OCI-M1 (cell line): Measurements from ENCODE around the gene ANKRD66.
"Not testable (repeated sequence)": the region's sequence is repeated elsewhere in the genome, so short reads cannot be mapped to it uniquely, and the experiment has no call there.

Experiments
- DNase-seq: peaks from one replicate; lab custom pipeline; 2025; lab: John Stamatoyannopoulos, UW

Gene ANKRD66

GRCh38 chr6:46746696-46747095 is at the start of gene ANKRD66:
ANKRD66 (plus strand) TSS chr6:46746933; CDS start chr6:46751949, 5,016 bp downstream.
- DNase-seq = no peak

GRCh38 chr6:46699970-46700369 is 46.8 kb upstream of the ANKRD66 start:
- no peak for DNase-seq

DNA sequence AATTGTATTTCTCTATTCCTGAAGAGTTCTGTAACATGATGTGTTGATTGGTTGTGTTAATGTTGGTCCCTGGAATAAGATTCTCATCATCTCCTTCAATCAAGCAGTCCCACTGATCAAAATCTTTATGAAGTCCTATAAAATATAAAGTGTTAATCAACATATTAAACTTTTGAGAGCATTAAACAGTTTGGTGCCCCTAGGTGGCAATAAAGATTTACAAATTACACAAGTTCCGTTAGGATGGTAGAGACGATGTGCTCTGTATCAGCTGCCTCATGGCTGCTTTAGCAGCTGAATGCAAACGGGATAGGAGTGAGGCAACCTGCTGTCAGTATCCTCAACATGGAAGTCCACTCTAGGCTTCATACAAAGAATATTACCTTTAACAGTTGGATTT is 42.2 kb upstream of the ANKRD66 start:
- peak; percentile 71 for DNase-seq

- DNase-seq = no peak
Measured at GRCh38 chr6:46706464-46706863, 40.3 kb upstream of the ANKRD66 start.

DNA sequence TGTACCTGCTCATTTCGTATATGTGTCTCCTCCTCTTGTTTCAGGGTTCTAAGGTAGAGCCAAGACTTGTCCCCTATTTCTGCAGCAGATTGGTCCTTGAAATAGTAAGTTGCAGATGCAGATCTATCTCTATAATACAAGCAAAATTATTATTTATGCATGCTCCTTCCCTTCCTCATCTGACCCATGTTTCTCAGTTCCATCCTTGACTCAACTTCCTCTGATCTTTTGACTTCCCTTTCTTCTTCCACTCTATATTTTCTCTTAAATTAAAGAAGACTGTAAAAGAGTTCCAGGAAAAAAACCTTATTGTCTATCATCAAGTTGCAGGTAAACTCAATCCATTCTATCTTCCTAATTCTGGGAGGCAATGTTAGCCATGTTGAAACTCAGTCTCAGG is 35.2 kb upstream of the ANKRD66 start:
- no peak for DNase-seq

- DNase-seq = no peak
Measured at GRCh38 chr6:46715141-46715540, 31.6 kb upstream of the ANKRD66 start.

DNA sequence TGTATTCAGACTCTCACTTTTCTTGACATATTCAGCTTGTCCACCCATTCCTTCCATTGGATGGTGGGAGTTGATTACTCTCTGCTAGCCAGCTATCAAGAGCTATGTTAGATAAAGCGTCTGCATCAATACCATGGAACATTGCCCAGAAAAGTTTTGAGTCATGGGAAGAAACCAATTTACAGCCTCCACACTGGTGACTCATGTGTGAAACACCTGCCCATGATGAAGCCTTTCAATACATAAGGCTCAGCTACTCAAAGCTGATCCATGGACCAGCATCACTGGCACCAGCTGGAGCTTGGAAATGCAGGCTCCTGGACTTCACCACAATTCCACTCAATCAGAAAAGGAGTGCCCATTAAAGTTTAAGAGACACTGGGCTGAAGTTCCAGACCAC is 27.6 kb upstream of the ANKRD66 start:
- no peak for DNase-seq

GRCh38 chr6:46720401-46720800 is 26.3 kb upstream of the ANKRD66 start:
- no peak for DNase-seq

DNA sequence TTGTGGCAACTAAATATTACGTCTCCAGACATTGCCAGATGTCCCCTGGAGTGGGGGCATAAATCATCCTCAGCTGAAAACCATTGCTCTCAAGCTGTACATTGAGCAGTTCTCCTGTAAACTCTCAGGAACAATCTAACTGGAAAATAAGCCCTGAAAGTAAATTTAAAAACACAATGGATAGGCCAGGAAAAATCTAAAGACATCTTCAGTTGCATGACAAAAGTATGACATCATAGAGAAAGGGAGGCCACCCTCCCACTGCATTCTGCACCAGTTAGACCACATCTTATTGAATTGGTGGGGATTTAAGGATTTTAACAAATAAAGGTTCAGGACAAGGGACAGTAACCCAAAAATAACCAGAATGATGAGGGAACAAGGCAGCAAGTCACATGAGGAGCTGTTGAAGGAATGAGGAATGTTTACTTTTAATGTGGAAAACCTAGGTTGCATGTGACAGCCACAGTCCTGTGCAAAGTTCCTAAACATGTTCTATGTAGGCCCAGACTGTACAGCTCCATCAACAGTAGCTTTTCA is 16.9 kb upstream of the ANKRD66 start:
- DNase-seq = no peak

DNA sequence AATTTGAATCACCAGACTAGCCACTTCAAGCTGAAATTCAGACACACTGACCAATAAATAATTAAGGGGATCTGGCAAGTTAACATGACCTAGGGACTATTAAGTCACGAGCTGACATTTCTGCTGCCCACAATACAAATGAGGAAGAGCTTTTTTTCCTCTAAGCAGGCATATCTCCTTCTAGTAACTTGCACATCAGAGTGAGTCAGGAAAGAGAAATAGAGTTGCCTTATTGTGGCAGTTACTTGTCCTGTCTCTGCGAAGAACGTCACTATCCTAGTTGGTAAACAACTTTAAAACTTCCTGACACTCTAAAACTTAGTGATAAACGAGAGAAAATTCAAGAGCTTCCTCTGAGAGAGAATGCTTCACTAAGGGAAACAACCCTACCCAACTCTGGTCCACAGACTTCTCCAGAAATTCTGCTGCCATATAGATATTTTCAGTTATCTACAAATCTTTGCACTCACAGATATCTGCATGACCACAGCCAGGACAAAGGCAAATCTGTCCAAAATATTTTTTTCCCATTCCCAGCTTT is 15.7 kb upstream of the ANKRD66 start:
- DNase-seq = peak; percentile 67

GRCh38 chr6:46733341-46733801 is 13.4 kb upstream of the ANKRD66 start:
- DNase-seq = no peak

- no peak for DNase-seq
Measured at GRCh38 chr6:46734867-46735719, 11.6 kb upstream of the ANKRD66 start, which contains the start of gene PLA2G7. PLA2G7 (minus strand) TSS chr6:46735375; CDS start chr6:46722891, 12,484 bp downstream.

- no peak for DNase-seq
Measured at GRCh38 chr6:46735720-46736031, 11.1 kb upstream of the ANKRD66 start.

- no peak for DNase-seq
Measured at GRCh38 chr6:46736906-46737305, 9.8 kb upstream of the ANKRD66 start.

GRCh38 chr6:46741482-46741881 is 5.3 kb upstream of the ANKRD66 start:
- no peak for DNase-seq

DNA sequence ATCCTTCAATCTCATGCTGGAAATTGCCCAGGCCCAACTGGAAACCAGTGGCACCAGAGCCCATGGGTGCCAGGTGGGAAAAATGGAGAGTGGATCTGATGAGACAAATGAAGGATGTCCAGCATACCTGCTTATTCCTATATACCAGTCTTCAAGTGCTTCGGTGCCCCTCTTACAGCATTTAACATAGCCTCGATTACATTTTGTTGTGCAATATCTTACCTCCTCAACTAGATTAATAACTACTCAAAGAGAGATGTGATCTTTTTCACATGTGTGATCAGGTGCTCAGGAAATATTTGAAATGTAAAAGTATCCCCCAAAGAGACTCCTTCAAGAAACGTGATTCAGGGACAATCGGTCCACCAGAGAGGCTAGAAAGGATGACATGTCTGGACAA is 4.8 kb upstream of the ANKRD66 start:
- DNase-seq = no peak

- no peak for DNase-seq
Measured at GRCh38 chr6:46743425-46744158, 3.1 kb upstream of the ANKRD66 start.

GRCh38 chr6:46744159-46744725 is 2.5 kb upstream of the ANKRD66 start:
- not testable (repeated sequence) for DNase-seq

DNA sequence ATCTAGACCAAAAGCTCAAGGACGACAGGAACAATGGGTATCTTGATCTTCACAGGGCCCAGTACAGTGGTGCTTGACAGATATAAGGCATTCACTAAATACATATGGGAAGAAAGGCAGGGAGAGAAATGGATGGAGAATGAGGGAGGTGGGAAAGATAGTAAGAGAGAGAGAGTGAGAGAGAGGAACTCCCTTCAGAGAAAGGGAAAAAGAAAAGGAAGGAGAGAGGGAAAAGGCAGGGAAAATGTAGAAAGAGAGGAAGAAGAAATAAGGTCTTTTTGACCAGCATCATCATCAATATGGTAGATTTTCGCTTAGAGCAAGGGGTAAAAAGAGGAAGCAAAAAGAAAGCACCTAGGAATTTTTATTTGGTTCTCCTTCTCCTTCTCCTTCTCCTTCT is 760 bp upstream of the ANKRD66 start:
- no peak for DNase-seq

- DNase-seq = no peak
Measured at GRCh38 chr6:46748940-46749503, 2.3 kb downstream of the ANKRD66 start.

DNA sequence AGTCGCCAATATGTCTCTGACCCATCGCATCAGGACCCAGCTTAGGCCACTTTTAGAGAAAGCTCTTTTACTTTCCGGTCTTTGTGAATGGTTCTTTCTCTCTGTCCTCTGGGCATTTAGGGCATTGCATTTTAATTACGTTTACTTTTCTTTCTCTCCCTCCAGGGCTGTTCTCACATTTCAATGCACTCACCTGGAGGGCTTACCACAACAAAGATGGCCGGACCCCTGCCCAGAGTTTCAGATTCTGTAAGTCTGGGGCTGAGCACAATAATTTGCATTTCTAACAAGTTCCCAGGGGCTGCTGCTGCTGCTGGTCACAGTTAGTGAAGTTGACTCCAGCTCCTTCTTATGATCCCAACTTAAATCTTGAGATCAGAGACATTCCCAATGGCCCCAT is 3.0 kb downstream of the ANKRD66 start:
- no peak for DNase-seq

- DNase-seq = no peak
Measured at GRCh38 chr6:46751658-46752057, 4.9 kb downstream of the ANKRD66 start.
